GM12878 (cell line): ENCODE measurements around the gene L1CAM. TPM values are rescaled to one million over a fixed set of nuclear protein-coding genes. Genes with fewer than 3 reads are reported as not detected.

Experiments used
- ATAC-seq: fragments of 200-7000 bp; cut with Tn5 transposase; 3 replicates; pipeline ENCODE4 v1.9.1; 2020; ENCODE audit warnings: mild to moderate bottlenecking, moderate library complexity
- BruUV-seq: library from RNA; stranded (reverse); fragments of 400-500 nt; replicated peaks from 2 replicates; lab custom pipeline; 2021; lab: Mats Ljungman, UMichigan
- CTCF ChIA-PET: fragments of 300-600 bp; sonication (Branson Sonifier 250); formaldehyde crosslinking; extraction: SDS; loops from one replicate; lab custom pipeline; 2021; ENCODE audit warnings: inconsistent platforms; lab: Yijun Ruan, JAX
- POLR2A ChIA-PET: fragments of 350-600 bp; formaldehyde crosslinking; extraction: SDS; loops from one replicate; lab custom pipeline; 2021; ENCODE audit warnings: inconsistent platforms; lab: Charles Lee
- RAD21 ChIA-PET: fragments of 300-600 bp; sonication (Branson Sonifier 250); formaldehyde crosslinking; loops from one replicate; lab custom pipeline; 2023; ENCODE audit warnings: antibody characterized with exemption; ENCODE audit not compliant: unreplicated experiment; lab: Charles Lee
- SMC1A ChIA-PET: fragments of 300-600 bp; sonication (Branson Sonifier 250); formaldehyde crosslinking; loops from one replicate; lab custom pipeline; 2023; ENCODE audit not compliant: unreplicated experiment, uncharacterized antibody; lab: Charles Lee
- DNase-seq: peaks from one replicate; pipeline ENCODE4 v3.0.0-alpha.2; 2011; ENCODE audit warnings: low read depth, low spot score
- FAIRE-seq: peaks from 3 replicates; lab custom pipeline; 2011; peaks lifted over from hg19 to GRCh38; lab: Jason Lieb, UNC
- H2AFZ ChIP-seq: 2 replicates; pipeline ENCODE4 v1.6.0; 2011; ENCODE audit warnings: low read depth, low read length, control low read depth; ENCODE audit not compliant: control insufficient read depth
- H3K27ac ChIP-seq: 2 replicates; pipeline ENCODE4 v1.5.1; 2011; ENCODE audit warnings: control low read depth; ENCODE audit not compliant: control insufficient read depth, insufficient read depth
- H3K27me3 ChIP-seq, 2 experiments: replicated peaks in 1 of 2; 2 replicates each; pipeline versions ENCODE4 v1.6.0 to v1.6.1; 2011; ENCODE audit warnings: low read length in 1 of 2; ENCODE audit not compliant: control insufficient read depth in 2 of 2, insufficient read depth in 2 of 2
- H3K36me3 ChIP-seq, 2 experiments: 2 replicates each; pipeline ENCODE4 v1.5.1; 2011; ENCODE audit warnings: low read length in 1 of 2; ENCODE audit not compliant: control insufficient read depth in 2 of 2, insufficient read depth in 2 of 2
- H3K4me1 ChIP-seq: 2 replicates; pipeline ENCODE4 v1.6.1; 2011; ENCODE audit warnings: mild to moderate bottlenecking, low read length, moderate library complexity, mixed read lengths; ENCODE audit not compliant: control insufficient read depth, insufficient read depth
- H3K4me2 ChIP-seq: 2 replicates; pipeline ENCODE4 v1.6.0; 2011; ENCODE audit warnings: control low read depth; ENCODE audit not compliant: control insufficient read depth, insufficient read depth
- H3K4me3 ChIP-seq: fragments of 200-600 bp; sonication (generic); 2 replicates; pipeline ENCODE4 v1.5.1; 2016
- H3K79me2 ChIP-seq: 2 replicates; pipeline ENCODE4 v1.6.0; 2011; ENCODE audit warnings: low read length; ENCODE audit not compliant: control insufficient read depth, insufficient read depth
- H3K9ac ChIP-seq: 2 replicates; pipeline ENCODE4 v1.8.0; 2011; ENCODE audit warnings: low read length, control low read depth, mixed read lengths; ENCODE audit not compliant: control insufficient read depth, insufficient read depth
- H3K9me3 ChIP-seq: replicated peaks from 3 replicates; pipeline ENCODE4 v1.5.1; 2011; ENCODE audit warnings: mild to moderate bottlenecking, low read length; ENCODE audit not compliant: control insufficient read depth, insufficient read depth
- H4K20me1 ChIP-seq: 2 replicates; pipeline ENCODE4 v1.6.0; 2011; ENCODE audit not compliant: control insufficient read depth, insufficient read depth
- IRF3 ChIP-seq: fragments of 450-650 bp; IDR thresholded peaks from 2 replicates; pipeline ENCODE4 v1.6.1; 2014; ENCODE audit warnings: mild to moderate bottlenecking
- KLF5 ChIP-seq: fragments of 450-650 bp; IDR thresholded peaks from 2 replicates; pipeline ENCODE4 v1.6.1; 2014; ENCODE audit warnings: mild to moderate bottlenecking; ENCODE audit not compliant: partially characterized antibody
- MLLT1 ChIP-seq: fragments of 450-650 bp; IDR thresholded peaks from 2 replicates; pipeline ENCODE4 v1.6.1; 2016; ENCODE audit warnings: mild to moderate bottlenecking
- REST ChIP-seq: IDR thresholded peaks from 2 replicates; pipeline ENCODE4 v1.6.1; 2012; ENCODE audit warnings: mild to moderate bottlenecking, low read depth, low read length
- SP1 ChIP-seq: IDR thresholded peaks from one replicate; pipeline ENCODE4 v1.6.1; 2011; ENCODE audit warnings: low read depth, low read length
- SREBF2 ChIP-seq: IDR thresholded peaks from 2 replicates; pipeline ENCODE4 v1.6.1; 2012; ENCODE audit warnings: mild to moderate bottlenecking, low read length
- WGBS: methylation state at CpG from one replicate; pipeline ENCODE4 v1.1.6; 2016; ENCODE audit warnings: low lambda C conversion rate; ENCODE audit not compliant: insufficient replicate concordance, insufficient coverage; ENCODE audit errors: missing lambda C conversion rate; 5-methylcytosine and 5-hydroxymethylcytosine counted together
- in situ Hi-C: fragments of 300-500 bp; cut with MboI; formaldehyde crosslinking; loops from 9 replicates; pipeline ENCODE4 v1.14.3; 2018; ENCODE audit warnings: mixed read lengths
- intact Hi-C: fragments of 100-400 bp; cut with micrococcal nuclease; formaldehyde crosslinking; loops from one replicate; pipeline ENCODE4 v1.14.2; 2022; ENCODE audit not compliant: unreplicated experiment
- polyA plus RNA-seq, 11 experiments: library from polyadenylated mRNA; depleted of rRNA in 4 of 11; unstranded in 6 of 11; stranded (reverse) in 5 of 11; fragments of >200 nt; fragmentation: Nextera tagmentation in 4 of 11; fragmentation: Illumina TruSeq in 1 of 11; extraction: Ambion mirVana in 4 of 11; extraction: Trizol in 1 of 11; gene quantifications; 1 replicate in 1 of 11; 2 replicates in 10 of 11; pipeline versions ENCODE4 v1.2.1 to v1.2.3, GENCODE V29; 2011 to 2016; ENCODE audit warnings: inconsistent platforms in 2 of 11, missing spikeins in 2 of 11, low read depth in 1 of 11
- total RNA-seq, 4 experiments: library from RNA; depleted of rRNA in 3 of 4; stranded (reverse); fragments of >200 nt in 3 of 4; fragmentation: Illumina TruSeq in 1 of 4; extraction: Trizol in 1 of 4; gene quantifications; 2 replicates each; pipeline versions ENCODE4 v1.2.1 to v1.2.3, GENCODE V29; 2013 to 2021

The L1CAM gene
- total and polyA plus RNA-seq, 10 of the 15 experiments (the other 5 are each of a cell fraction or from before 2014, with no cell fraction given) = 0.01 to 0.64 (median 0.09) TPM; not detected in 5

- TF ChIP-seq REST = no peak
- no peak for TF ChIP-seq IRF3
- no peak for TF ChIP-seq SP1
- TF ChIP-seq, all 136 proteins: peak for 0
Measured at GRCh38 chrX:153897899-153898298, 11.9 kb upstream of the L1CAM start (continued).

- Histone ChIP-seq H2AFZ (no peak overlapping the region), H3K4me2 (no peak overlapping the region), H3K27ac (no peak overlapping the region), H3K79me2 (no peaks in the 10 kb centered on the region), H3K4me3 (no peak overlapping the region), H4K20me1 (no peaks in the 10 kb centered on the region), H3K9ac (no peak overlapping the region), H3K36me3 (no peaks in the 10 kb centered on the region), H3K9me3 (no peaks in the 10 kb centered on the region), H3K27me3 (peaks cover 0 to 2% of the 10 kb centered on the region in 2 experiments; a peak in 3 of 4 replicates)
- ChIA-PET POLR2A (interaction anchor here (1.2 kb wide), 1 partner anchor 11 kb away, joined by 3 read pairs; no protein-coding TSS in a partner anchor), CTCF (interaction anchor here (1.0 kb wide), 1 partner anchor 11 kb away, joined by 3 read pairs; no protein-coding TSS in a partner anchor), RAD21 (no interaction called here), SMC1A (interaction anchor here (1.0 kb wide), 1 partner anchor 34 kb away, joined by 3 read pairs; no protein-coding TSS in a partner anchor)
- FAIRE-seq (no peak), DNase-seq (no peak), ATAC-seq (no peak)
- WGBS = 71% methylated on average over 6 of the region's 6 CpGs
- intact Hi-C loops = no loop called here
- in situ Hi-C loops = no loop called here
- TF ChIP-seq IRF3 (no peak), SREBF2 (no peak), MLLT1 (no peak), KLF5 (no peak)
- TF ChIP-seq, all 136 proteins: peak for 0
- H3K4me1 ChIP-seq = no peaks in the 10 kb centered on the region
- BruUV-seq = no TSS peak
Measured at GRCh38 chrX:153889123-153889522, 3.1 kb upstream of the L1CAM start.
